ENCODE results near the gene ARMC10.

DNA sequence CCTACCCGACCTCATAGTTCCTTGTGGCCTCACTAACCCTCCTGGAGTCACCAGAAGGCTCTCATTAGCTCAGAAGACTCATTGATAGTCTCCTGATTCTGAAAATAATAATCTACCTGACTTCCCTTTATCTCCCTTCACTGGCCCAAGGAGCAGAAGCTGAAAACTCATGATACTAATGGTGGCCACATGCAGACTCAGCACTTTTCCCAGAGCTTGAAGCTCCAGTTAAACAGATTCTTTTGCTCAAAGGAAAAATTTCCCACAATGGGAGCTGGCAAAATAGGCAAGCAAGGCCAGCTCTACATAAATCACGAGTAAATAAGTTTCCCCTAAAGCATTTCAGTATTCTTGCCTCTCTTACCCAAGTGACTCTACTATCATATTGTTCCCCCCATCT is 65.7 kb downstream of the ARMC10 start:
- TF ChIP-seq, protein P1, sequence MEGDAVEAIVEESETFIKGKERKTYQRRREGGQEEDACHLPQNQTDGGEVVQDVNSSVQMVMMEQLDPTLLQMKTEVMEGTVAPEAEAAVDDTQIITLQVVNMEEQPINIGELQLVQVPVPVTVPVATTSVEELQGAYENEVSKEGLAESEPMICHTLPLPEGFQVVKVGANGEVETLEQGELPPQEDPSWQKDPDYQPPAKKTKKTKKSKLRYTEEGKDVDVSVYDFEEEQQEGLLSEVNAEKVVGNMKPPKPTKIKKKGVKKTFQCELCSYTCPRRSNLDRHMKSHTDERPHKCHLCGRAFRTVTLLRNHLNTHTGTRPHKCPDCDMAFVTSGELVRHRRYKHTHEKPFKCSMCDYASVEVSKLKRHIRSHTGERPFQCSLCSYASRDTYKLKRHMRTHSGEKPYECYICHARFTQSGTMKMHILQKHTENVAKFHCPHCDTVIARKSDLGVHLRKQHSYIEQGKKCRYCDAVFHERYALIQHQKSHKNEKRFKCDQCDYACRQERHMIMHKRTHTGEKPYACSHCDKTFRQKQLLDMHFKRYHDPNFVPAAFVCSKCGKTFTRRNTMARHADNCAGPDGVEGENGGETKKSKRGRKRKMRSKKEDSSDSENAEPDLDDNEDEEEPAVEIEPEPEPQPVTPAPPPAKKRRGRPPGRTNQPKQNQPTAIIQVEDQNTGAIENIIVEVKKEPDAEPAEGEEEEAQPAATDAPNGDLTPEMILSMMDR (IDR thresholded peaks at IDR 0.05): no peak
- TF ChIP-seq POLR2A (IDR thresholded peaks at IDR 0.05): no peak

Data from right lobe of liver (tissue), 4 donors.